Heart left ventricle (tissue), 13 donors: ENCODE results near the gene CXCL17.
A peak's percentile ranks its signal among the peaks of the same experiment; 100 is the strongest.

Experiments used
- CTCF ChIP-seq, 12 donors: fragments of 200-600 bp; sonication (generic) in 4 of 12; IDR thresholded peaks; one replicate each; pipeline versions ENCODE4 v1.5.0 to v1.8.0; 2018 to 2022; ENCODE audit warnings: antibody characterized with exemption in 12 of 12, mild to moderate bottlenecking in 5 of 12
- POLR2A ChIP-seq, 2 donors: fragments of 450-650 bp; IDR thresholded peaks; one replicate each; pipeline ENCODE4 v1.6.1; 2017; ENCODE audit warnings: antibody characterized with exemption in 2 of 2, mild to moderate bottlenecking in 2 of 2, moderate library complexity in 2 of 2
- donor health status: ischemic (EF 13 %, LVEDD 7.1; RV severe dilation, severe dysfunction).
- donor health status: DM: no; HTN: yes; CAD: no.
- donor health status: DM: no; HTN: no; CAD: no.
- donor health status: ischemic (EF 25% LVEDD 6.9; RV normal size, moderate dysfunction).
- donor health status: ischemic (EF 25% LVEDD 5.7; RV mildly dilated, moderate dysfunction).
- donor health status: ischemic (EF 35%, LVEDD 5.7; RV mildly dilated, moderate dysfunction).
- donor health status: nonischemic (EF 11% LVEDD 7.7; RV severe dilation, severe dysfunction).
- donor health status: DM: yes; HTN: yes; CAD: no.
- donor health status: PGD.
- donor health status: ischemic (EF 29% LVEDD 5.4; RV normal size, mild dysfunction).
- donor health status: nonischemic (EF 23%, LVEDD 6.1; RV moderate dilation, normal function).

GRCh38 chr19:42450314-42450934, 7.7 kb upstream of the CXCL17 start:
- no peak for TF ChIP-seq POLR2A (IDR thresholded peaks at IDR 0.05)
- TF ChIP-seq CTCF (IDR thresholded peaks at IDR 0.05), result peak; percentile 81 to 94 (median 87)
